Measurements from ENCODE around the gene GSE1. TPM values are rescaled to one million over a fixed set of nuclear protein-coding genes. Genes with fewer than 3 reads are reported as not detected.

GSE1 gene
- total RNA-seq, 1 donor from 2014 or later, result 23.9 TPM

DNA sequence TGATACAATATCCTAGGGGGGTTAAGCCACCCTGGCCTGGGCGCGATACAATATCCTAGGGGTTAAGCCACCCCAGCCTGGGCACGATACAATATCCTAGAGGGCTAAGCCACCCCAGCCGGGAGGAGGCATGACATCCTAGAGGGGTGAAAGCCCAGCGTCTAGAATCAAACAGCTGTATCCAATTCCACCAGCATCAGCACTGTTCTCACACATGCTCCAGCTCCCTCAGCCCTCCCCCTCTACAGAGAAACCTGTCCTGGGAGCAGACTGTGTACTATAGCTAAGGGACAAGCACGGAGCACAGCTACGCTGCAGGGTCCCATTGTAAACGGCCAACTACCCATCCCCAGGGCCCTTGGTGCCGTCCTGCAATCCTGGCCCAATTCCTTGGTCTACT, 69.4 kb downstream of the GSE1 start:
- ATAC-seq, result no peak

DNA sequence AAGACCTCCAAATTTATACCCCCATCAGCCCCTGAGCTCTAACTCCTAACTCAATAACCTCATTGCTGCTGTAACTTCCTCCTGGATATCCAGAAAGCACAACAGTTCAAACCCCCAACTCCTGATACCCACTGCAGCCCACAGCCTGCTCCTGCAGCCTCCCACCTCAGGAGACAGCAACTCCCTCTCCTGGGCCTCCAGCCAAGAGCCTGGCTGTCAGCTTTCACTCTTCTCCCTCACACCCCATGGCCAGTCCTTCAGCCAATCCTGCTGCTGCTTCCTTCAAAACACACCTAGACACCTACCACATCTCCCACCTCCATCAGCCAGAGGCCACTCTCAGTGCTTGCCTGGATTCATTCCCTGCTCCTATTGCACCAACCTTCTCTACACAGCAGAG, 70.2 kb downstream of the GSE1 start:
- ATAC-seq, result no peak

DNA sequence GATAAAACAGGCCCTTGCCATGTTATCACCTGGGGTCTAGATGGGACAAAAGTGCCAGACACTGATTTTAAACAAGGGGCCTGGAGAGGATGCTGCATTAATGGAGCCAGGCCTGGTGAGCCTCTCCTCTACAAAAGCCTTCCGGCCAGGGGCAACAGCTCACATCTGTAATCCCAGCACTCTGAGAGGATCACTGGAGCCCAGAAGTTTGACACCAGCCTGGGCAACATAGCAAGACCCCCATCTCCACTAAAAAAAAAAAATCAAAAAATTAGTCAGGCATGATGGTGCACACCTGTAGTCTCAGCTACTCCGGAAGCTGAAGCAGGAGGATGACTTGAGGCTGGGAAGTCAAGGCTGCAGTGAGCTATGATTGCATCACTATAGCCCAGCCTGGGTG, 72.1 kb downstream of the GSE1 start:
- no peak for ATAC-seq

- no peak for ATAC-seq
Measured at GRCh38 chr16:85686912-85687591, 73.9 kb downstream of the GSE1 start.

DNA sequence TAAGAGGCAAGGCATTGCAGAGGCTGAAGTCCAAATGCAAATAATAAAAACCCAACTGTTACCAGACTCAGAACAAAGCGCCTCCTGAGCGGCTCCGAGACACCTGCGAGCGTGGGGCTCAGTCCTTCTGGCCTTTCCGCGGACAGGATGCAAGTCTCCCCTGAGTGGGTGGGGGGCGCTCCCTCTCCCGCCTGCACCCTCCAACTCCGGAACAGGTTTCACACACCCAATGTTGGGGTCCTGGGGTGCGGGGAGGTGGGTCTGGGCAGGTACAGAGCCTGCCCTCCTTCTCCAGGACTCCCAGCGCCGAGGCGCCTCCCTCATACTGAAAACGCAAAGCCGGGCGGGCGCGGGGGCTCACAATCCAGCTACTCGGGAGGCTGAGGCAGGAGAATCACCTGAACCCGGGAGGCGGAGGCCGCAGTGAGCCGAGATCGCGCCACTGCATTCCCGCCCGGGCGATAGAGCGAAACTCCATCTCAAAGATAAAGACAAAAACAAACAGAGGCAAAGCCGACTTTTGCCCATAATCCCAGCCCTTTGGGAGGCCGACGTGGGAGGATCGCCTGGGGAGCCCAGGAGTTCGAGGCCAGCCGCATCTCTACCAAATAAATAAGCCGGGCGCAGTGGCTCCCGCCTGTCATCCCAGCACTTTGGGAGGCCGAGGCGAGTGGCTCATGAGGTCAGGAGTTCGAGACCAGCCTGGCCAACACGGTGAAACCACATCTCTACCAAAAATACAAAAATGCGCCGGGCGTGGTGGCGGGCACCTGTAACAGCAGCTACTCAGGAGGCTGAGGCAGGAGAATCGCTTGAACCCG, 74.7 kb downstream of the GSE1 start:
- ATAC-seq, result no peak

DNA sequence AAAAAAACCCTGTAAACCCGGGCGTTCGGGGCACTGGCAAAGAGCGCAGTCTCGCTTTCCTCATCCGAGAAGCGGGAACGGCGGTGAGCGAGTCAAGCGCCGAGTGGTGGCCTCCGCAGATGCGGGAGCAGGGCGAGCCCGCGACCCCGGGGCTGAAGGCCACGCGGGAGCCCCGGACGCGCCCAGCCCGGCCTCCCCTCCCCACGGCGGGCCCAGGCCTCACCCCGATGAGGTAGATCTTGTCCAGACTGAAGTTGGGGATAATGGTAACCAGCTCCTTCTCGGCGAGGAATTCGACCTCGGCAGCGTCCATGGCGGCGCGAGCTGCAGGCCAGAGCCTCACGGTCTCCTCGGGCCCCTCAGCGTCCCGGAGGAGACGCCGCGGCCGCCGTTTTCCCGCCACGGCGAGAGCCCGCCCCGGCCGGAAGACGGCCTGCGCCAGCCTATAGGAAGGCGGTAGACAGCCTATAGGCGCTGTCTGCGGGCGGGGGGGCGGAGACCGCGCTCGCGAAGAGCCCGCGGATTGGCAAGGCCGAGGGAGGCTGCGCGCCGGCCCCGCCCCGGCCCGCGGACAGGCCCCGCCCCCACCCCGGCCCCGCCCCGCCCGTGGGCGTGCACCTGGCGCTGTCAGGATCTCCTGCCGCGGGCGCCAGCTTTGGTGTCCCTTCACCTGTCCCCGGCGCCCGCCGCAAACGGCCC, 75.6 kb downstream of the GSE1 start, which contains the start of gene GINS2:
GINS2 (minus strand) TSS at position 369 of the 699 bp plus-strand sequence; CDS start at position 313, 56 bp downstream.
- ATAC-seq, result peak; percentile 99

DNA sequence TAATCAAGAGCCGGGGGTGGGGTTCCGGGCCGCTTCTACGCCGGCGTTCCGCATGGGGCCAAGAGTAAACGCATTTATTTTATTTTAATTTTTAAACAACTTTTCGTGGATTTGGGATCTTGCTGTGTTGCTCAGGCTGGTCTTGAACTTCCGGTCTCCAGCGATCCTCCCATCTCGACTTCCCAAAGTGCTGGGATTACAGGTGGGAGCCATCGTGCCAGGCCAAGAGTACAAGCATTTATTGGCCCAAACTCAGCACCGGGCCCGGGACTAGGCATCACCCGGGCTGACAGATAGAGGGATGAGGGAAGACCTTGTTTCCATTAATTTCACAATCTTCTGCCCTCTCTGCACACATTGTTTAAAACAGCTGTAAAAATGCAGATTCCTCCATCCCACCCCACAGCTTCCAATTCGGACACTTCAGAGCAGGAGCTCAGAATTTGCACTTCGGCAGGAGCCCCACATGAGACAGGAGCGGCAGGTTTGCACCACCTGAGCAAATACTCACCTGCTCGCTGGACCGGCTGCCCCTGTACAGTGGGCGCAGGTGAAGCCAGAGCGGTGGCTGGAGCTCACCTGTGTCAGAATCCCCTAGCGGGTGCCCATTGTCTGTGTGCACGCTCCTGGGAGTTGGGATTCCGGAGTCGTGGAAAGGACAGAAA, 76.3 kb downstream of the GSE1 start:
- peak; percentile 35 for ATAC-seq

DNA sequence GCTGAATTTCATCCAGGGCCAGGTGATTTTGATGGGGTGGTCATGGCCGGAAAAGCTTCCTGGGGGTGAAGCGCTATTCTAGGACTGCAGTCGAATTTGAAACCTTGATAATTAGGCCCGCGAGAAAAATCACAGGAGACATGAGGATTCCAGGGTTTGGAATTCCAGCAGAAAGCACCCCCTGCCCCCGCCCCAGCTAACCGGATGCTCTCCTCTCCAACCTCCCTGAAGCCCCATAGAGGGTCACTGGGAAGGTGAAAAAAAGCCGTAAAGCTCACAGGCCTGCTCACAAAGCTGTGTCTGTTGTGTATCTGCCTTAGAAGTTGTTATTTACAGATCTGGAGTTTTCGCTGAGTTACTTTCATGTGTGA, 76.8 kb downstream of the GSE1 start:
- no peak for ATAC-seq

DNA sequence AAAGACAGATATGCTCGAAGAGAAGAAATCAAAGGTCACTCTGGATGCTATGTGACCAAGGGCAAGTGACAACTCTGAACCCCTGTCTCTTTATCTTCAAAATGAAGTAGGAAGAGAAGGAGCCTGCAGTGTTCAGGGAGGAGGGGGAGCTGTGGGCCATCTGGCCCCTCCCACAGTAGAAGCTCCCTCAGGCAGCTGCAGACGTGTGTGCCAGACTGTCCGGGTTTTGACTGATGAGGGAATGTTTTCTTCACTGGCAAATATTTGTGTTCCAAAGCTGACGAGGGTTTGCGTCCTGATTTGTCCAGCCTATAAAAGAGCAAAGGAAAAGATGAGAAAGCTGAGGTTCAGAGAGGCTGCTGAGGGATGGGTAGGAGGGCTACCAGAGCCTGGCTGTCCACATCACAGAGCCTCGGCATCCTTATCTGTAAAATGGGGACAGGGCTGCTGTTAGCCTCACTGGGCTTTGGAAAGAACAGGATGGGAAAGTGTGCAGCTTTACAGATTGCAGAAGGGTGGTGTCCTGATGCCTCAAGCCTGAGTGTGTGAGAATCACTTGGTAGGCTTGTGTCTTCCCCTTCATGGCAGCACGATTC, 77.4 kb downstream of the GSE1 start:
- no peak for ATAC-seq

DNA sequence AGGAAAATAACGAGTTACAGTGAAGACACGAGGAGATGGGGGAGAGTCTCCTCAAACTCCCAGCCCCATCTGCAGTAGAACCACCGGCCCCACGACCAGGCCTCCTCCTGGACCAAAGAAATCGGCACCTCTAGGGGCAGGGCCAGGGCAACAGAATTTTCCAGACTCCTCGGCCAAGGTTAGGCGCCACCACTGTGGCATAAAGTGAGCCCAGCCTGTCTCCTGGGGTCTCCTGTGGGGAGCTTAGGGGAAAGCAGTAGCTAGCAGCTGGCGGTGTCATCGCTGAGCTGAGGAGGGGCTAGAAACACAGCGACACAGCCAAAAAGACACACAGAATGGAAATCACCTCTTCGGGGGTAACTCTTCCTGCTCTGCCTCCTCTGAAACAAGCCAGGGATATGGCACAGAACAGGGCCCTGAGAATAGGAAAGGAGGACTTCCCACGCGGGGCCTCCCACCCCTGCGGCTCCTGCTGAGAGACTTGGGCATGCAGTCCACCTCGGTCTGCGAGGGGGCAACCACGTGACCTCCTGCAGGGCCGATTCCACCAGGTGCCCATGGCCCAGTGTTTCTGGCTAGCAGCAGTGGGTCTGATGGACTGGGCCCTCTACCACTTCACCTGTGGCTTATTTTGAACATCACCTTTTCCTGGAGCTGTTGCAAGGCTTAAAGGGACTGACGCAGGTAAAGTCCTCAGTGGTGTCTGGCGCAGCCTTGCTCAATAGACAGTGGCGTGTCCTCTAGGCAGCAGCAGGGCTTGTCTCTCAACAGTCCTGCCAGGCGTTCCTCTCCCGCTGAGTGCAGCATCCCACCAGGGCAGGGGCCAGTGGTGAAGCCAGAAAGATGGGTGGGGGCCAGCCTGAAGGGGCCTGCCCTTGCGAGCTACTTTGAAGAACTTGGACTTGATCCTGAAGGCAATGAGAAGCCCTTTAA, 82.3 kb downstream of the GSE1 start:
- no peak for ATAC-seq

GRCh38 chr16:85696781-85697180, 83.7 kb downstream of the GSE1 start:
- peak; percentile 71 for ATAC-seq

DNA sequence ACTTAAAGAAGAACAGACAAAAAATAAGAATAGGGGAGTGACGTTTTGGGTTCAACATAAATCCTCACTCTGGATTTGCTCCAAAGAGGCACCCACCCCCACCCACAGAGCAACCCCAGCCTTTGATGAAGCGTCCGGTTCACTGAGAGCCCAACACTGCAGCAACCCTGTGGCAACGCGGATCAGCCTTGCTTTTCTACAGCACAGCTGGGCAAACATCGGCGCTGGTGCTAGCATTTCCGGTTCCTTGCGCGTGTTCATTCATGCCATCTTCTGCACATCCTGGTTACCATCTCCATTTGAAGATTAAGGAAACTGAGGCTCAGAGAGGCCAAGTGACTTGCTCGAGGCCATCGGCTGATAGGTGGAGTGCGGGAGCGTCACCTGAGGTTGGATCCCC, 84.3 kb downstream of the GSE1 start:
- peak; percentile 61 for ATAC-seq

GRCh38 chr16:85698459-85698891, 85.4 kb downstream of the GSE1 start:
- no peak for ATAC-seq

DNA sequence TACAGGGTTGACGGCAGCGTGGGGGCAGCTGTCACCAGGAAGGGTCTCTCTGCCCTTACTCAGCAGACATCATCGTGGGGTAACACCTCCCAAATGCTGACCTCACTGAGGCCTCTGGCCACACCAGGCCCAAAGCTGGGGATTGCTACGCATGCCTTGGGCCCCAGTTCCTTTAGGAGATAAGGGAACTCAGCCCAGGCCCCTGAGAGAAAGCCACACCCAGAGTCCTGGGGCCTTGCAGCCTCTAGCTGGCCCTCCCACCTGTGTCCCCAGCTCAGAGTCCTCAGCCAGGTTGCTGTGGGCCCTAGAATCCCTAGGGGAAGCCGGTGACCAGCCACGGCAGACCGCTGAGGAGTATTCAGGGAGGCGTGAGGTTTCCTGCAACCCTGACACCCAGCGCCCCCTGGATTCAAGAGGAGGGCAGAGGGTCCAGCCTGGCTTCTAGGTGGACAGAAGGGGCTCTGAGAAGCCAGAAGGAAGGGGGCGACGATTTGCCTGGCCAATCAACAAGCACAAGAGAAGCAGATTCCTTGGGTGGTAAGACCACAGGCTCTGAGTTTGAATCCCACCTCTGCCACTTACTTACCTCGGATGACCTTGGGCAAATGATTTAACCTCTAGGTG, 85.9 kb downstream of the GSE1 start:
- no peak for ATAC-seq

DNA sequence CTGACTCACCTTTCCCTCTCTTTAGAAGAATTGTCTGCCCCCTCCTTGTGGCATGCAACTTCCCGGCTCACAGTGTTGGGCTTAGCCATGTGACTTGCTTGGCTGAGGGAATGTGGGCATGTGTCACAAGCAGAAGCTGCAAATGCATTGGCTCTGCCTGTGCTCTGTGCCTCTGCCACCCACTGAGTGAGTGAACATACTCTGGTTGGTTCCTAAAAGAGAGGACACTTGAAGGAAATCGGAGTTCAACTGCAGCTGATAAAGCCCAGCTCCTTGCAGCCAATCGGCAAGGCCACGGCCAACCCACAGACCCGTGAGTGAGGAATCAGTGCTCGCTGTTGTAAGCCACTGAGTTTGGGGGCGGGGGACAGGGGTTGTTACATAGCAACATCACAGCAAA, 86.5 kb downstream of the GSE1 start:
- peak; percentile 56 for ATAC-seq

DNA sequence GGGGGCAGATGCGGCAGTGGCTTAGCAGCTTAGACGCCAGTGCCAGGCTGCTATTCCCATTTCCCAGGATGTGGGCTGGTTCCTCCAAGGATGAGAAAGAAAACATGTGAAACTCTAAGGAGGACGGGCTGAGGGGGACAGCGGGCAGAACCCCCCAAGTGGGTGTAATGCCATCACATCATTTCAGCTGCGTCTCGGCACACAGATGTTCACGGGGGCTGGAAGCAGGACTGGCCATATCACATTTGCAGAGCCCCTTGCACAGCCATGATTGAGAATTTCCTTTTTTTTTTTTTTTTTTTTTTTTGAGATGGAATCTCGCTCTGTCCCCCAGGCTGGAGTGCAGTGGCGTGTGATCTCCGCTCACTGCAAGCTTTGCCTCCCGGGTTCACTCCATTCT, 90.9 kb downstream of the GSE1 start:
- no peak for ATAC-seq

DNA sequence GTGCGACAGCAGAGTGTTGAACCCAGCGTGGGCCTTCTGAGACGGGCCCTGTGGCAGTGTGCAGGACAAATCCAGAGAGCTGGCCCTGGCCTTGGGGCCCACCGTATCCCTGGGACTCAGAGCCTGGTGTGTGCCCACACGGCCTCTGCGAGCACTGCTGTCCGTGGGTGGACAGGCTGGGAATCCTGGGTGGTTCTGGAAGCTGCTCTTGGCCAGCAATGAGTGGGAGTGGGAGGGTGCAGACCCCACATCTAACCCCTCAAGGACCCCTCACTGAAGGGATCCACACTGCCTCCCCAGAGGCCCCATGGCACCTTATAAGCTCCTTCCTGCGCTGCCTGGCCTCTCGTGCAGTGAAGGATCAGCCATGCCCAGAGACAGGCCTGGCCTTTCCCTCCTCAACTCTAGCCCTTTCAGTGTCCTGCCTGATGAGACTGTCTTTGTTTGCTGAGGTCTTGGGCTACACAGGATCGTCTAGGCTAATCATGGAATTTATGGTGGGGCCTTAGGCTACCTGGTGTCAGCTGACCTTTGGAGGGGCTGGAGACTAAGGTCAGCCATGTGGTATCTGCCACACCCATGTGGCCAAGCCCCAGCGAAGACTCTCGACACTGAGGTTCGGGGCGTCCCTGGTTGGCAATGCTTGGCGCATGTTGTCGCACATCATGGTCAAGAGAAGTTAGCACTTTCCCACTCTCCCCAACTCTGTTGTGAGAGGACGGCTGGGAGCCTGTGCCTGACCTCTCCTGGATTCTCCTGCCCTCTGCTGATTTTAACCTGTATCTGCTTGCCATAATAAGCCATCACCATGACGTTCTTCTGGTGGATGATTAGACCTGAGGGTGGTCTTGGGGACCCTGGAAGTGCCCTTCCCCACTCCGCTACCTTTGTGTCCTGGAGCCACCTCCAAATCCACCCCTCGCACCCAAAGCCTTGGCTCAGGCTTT, 92.1 kb downstream of the GSE1 start:
- ATAC-seq, result no peak

GRCh38 chr16:85706449-85707034, 93.4 kb downstream of the GSE1 start:
- no peak for ATAC-seq

DNA sequence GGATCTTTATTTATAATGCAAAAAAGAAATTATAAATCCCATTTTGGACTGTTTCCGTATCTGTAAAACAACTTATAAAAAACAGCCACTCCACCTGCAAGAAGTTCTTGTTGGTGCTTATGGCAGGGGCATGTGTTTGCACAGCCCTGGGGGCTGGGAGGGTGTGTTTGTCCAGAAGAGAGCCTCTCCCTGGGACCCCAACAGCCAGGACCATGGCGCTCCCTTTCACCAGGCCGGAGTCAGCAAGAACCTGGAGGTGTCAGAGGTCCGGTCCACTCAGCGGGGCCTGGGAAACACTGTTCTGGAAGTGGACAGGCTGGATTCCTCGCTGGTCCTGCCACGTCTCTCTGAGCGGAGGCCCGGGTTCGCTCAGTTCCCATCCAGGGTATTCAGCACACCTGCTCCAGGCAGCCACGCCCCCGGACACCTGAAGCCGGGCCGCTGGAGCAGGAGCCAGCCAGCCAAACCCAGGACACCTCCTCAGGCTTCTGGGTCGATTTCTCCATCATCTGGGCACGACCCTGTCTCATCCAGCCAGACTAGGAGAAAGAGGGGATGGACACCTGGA, 94.5 kb downstream of the GSE1 start:
- no peak for ATAC-seq

Measured in esophagus mucosa (tissue), 1 donor.